Transverse colon (tissue), 4 donors: Measurements from ENCODE around the gene HEBP1. TPM values are rescaled to one million over a fixed set of nuclear protein-coding genes. Genes with fewer than 3 reads are reported as not detected.

Experiments used
- DNase-seq: peaks from one replicate; pipeline ENCODE4 v3.0.0-alpha.2; 2019
- H3K27ac ChIP-seq, 4 donors: fragments of 200-600 bp; sonication (generic); 2 replicates each; pipeline ENCODE4 v1.5.1; 2016 to 2018; ENCODE audit warnings: inconsistent platforms in 4 of 4
- H3K27me3 ChIP-seq: fragments of 200-600 bp; sonication (generic); 2 replicates; pipeline ENCODE4 v1.5.1; 2017; ENCODE audit warnings: inconsistent platforms
- H3K36me3 ChIP-seq, 4 donors: fragments of 200-600 bp; sonication (generic); 2 replicates each; pipeline ENCODE4 v1.5.1; 2017 to 2019; ENCODE audit warnings: inconsistent platforms in 4 of 4
- H3K4me1 ChIP-seq, 4 donors: fragments of 200-600 bp; sonication (generic); 2 replicates each; pipeline ENCODE4 v1.5.1; 2017 to 2020; ENCODE audit warnings: inconsistent platforms in 4 of 4
- H3K4me3 ChIP-seq, 4 donors: fragments of 200-600 bp; sonication (generic); 1 replicate in 1 of 4; 2 replicates in 3 of 4; pipeline versions ENCODE4 v1.5.1 to v1.6.1; 2017 to 2019; ENCODE audit warnings: inconsistent platforms in 4 of 4
- H3K9me3 ChIP-seq, 2 donors: fragments of 200-600 bp; sonication (generic); 2 replicates each; pipeline ENCODE4 v1.5.1; 2017 to 2019; ENCODE audit warnings: inconsistent platforms in 2 of 2
- CTCF ChIP-seq, 5 experiments: fragments of 200-600 bp in 3 of 5; fragments of 450-650 bp in 2 of 5; sonication (generic) in 3 of 5; IDR thresholded peaks; 1 replicate in 2 of 5; 2 replicates in 3 of 5; pipeline ENCODE4 v1.5.1; 2016 to 2017; ENCODE audit warnings: antibody characterized with exemption in 5 of 5, inconsistent platforms in 3 of 5, mild to moderate bottlenecking in 2 of 5, moderate library complexity in 1 of 5
- EP300 ChIP-seq: sonication (generic); formaldehyde crosslinking; IDR thresholded peaks from one replicate; pipeline ENCODE4 v1.6.1; 2017; ENCODE audit warnings: antibody characterized with exemption, low read depth
- POLR2A ChIP-seq: fragments of 450-650 bp; IDR thresholded peaks from one replicate; pipeline ENCODE4 v1.6.1; 2016; ENCODE audit warnings: antibody characterized with exemption, mild to moderate bottlenecking, moderate library complexity
- POLR2AphosphoS5 ChIP-seq, 3 donors: sonication (generic); formaldehyde crosslinking; IDR thresholded peaks; one replicate each; pipeline ENCODE4 v1.6.1; 2016; ENCODE audit warnings: antibody characterized with exemption in 3 of 3
- WGBS, 2 donors: methylation state at CpG; one replicate each; pipeline ENCODE4 v1.1.5; 2018; ENCODE audit warnings: low coverage in 1 of 2; 5-methylcytosine and 5-hydroxymethylcytosine counted together
- in situ Hi-C, 4 donors: fragments of 200-750 bp; cut with MboI; loops; one replicate each; pipeline versions ENCODE4 v1.15.0 to v1.15.1; 2017; ENCODE audit warnings: low sequenced_read_pairs in 3 of 4, low pct_ligation_motif_present in 1 of 4, low pct_unique_long_range_greater_than_20kb in 1 of 4
- intact Hi-C: fragments of 100-400 bp; cut with DNase I; formaldehyde crosslinking; loops from one replicate; pipeline ENCODE4 v1.15.1; 2023; ENCODE audit warnings: low total_unique reads
- total RNA-seq, 4 donors: library from RNA; depleted of rRNA; stranded (reverse); fragments of >200 nt; gene quantifications; one replicate each; pipeline ENCODE4 v1.1.0, GENCODE V29; 2016

HEBP1 gene
- total RNA-seq, 4 donors from 2014 or later, result 10.3 to 74.4 (median 37.4) TPM

- Histone ChIP-seq H3K27ac (peak overlapping the region; percentile 34 to 56 (median 50)), H3K36me3 (peaks cover 0 to 36% (median 10%) of the 10 kb centered on the region in 4 donors), H3K4me3 (no peak overlapping the region), H3K9me3 (peaks cover 0 to 8% of the 10 kb centered on the region in 2 donors), H3K4me1 (peaks cover 0 to 18% (median 4%) of the 10 kb centered on the region in 4 donors), H3K27me3 (no peaks in the 10 kb centered on the region)
- in situ Hi-C loops (loop anchor here in 1 of 4 donors (25.0 kb wide), 1 partner anchor 139 kb away; no protein-coding TSS in a partner anchor), intact Hi-C loops (no loop called here)
- 33 to 68% methylated on average over 1 to 2 of the region's 2 CpGs for WGBS, 2 donors
- no peak for TF ChIP-seq EP300
- no peak for TF ChIP-seq CTCF (IDR thresholded peaks at IDR 0.05)
- TF ChIP-seq POLR2AphosphoS5 (IDR thresholded peaks at IDR 0.05), result peak in 2 of 3 donors; percentile 20 to 53
- no peak for DNase-seq
Measured at GRCh38 chr12:12976366-12976765, 23.7 kb downstream of the HEBP1 start.

- Histone ChIP-seq H3K36me3 (peaks cover 0 to 36% (median 10%) of the 10 kb centered on the region in 4 donors), H3K9me3 (peaks cover 0 to 8% of the 10 kb centered on the region in 2 donors), H3K4me1 (peaks cover 0 to 16% (median 4%) of the 10 kb centered on the region in 4 donors), H3K27ac (peak overlapping the region; percentile 34 to 56 (median 54)), H3K4me3 (no peak overlapping the region), H3K27me3 (no peaks in the 10 kb centered on the region)
- in situ Hi-C loops (loop anchor here in 1 of 4 donors (25.0 kb wide), 1 partner anchor 138 kb away; no protein-coding TSS in a partner anchor), intact Hi-C loops (no loop called here)
- 74 to 83% methylated on average over 6 to 14 of the region's 14 CpGs for WGBS, 2 donors
- DNase-seq, result peak; percentile 63
- TF ChIP-seq POLR2AphosphoS5 (IDR thresholded peaks at IDR 0.05), result no peak
- TF ChIP-seq CTCF (IDR thresholded peaks at IDR 0.05), result peak in 4 of 5 experiments; percentile 21 to 32 (median 26)
Measured at GRCh38 chr12:12975322-12976077, 24.6 kb downstream of the HEBP1 start.

GRCh38 chr12:12974211-12974610, 25.9 kb downstream of the HEBP1 start:
- in situ Hi-C loops (no loop called here), intact Hi-C loops (no loop called here)
- WGBS, 2 donors, result 82 to 84% methylated on average over 2 to 4 of the region's 4 CpGs
- Histone ChIP-seq H3K4me1 (peaks cover 0 to 6% (median 2%) of the 10 kb centered on the region in 4 donors), H3K27me3 (no peaks in the 10 kb centered on the region), H3K36me3 (peaks cover 0 to 32% (median 10%) of the 10 kb centered on the region in 4 donors), H3K9me3 (peaks cover 0 to 8% of the 10 kb centered on the region in 2 donors), H3K4me3 (no peak overlapping the region), H3K27ac (no peak overlapping the region)
- TF ChIP-seq CTCF (IDR thresholded peaks at IDR 0.05) (no peak), POLR2AphosphoS5 (IDR thresholded peaks at IDR 0.05) (no peak), EP300 (no peak), POLR2A (no peak)
- no peak for DNase-seq

- in situ Hi-C loops, result no loop called here
- TF ChIP-seq CTCF (IDR thresholded peaks at IDR 0.05), result no peak
- TF ChIP-seq EP300, result no peak
Measured at GRCh38 chr12:12973019-12973418, 27.0 kb downstream of the HEBP1 start.

More at GRCh38 chr12:12973019-12973418, 27.0 kb downstream of the HEBP1 start:
- H3K27ac ChIP-seq, result no peak overlapping the region
- intact Hi-C loops, result no loop called here
- WGBS, 2 donors, result 98 to 100% methylated on average over 2 of the region's 2 CpGs
- DNase-seq, result no peak
- no peaks in the 10 kb centered on the region for H3K27me3 ChIP-seq
- peaks cover 0 to 32% (median 10%) of the 10 kb centered on the region in 4 donors for H3K36me3 ChIP-seq
- H3K4me3 ChIP-seq, result no peak overlapping the region
- peaks cover 0 to 8% of the 10 kb centered on the region in 2 donors for H3K9me3 ChIP-seq
- H3K4me1 ChIP-seq, result peaks cover 0 to 5% (median 2%) of the 10 kb centered on the region in 4 donors
